GM12878 (cell line): ENCODE measurements around the gene H1-8. TPM values are rescaled to one million over a fixed set of nuclear protein-coding genes. Genes with fewer than 3 reads are reported as not detected.

Experiments
- ATAC-seq: fragments of 200-7000 bp; cut with Tn5 transposase; 3 replicates; pipeline ENCODE4 v1.9.1; 2020; ENCODE audit warnings: mild to moderate bottlenecking, moderate library complexity
- BruUV-seq: library from RNA; stranded (reverse); fragments of 400-500 nt; replicated peaks from 2 replicates; lab custom pipeline; 2021; lab: Mats Ljungman, UMichigan
- CTCF ChIA-PET: fragments of 300-600 bp; sonication (Branson Sonifier 250); formaldehyde crosslinking; extraction: SDS; loops from one replicate; lab custom pipeline; 2021; ENCODE audit warnings: inconsistent platforms; lab: Yijun Ruan, JAX
- POLR2A ChIA-PET: fragments of 350-600 bp; formaldehyde crosslinking; extraction: SDS; loops from one replicate; lab custom pipeline; 2021; ENCODE audit warnings: inconsistent platforms; lab: Charles Lee
- RAD21 ChIA-PET: fragments of 300-600 bp; sonication (Branson Sonifier 250); formaldehyde crosslinking; loops from one replicate; lab custom pipeline; 2023; ENCODE audit warnings: antibody characterized with exemption; ENCODE audit not compliant: unreplicated experiment; lab: Charles Lee
- SMC1A ChIA-PET: fragments of 300-600 bp; sonication (Branson Sonifier 250); formaldehyde crosslinking; loops from one replicate; lab custom pipeline; 2023; ENCODE audit not compliant: unreplicated experiment, uncharacterized antibody; lab: Charles Lee
- DNase-seq: peaks from one replicate; pipeline ENCODE4 v3.0.0-alpha.2; 2011; ENCODE audit warnings: low read depth, low spot score
- FAIRE-seq: peaks from 3 replicates; lab custom pipeline; 2011; peaks lifted over from hg19 to GRCh38; lab: Jason Lieb, UNC
- H2AFZ ChIP-seq: 2 replicates; pipeline ENCODE4 v1.6.0; 2011; ENCODE audit warnings: low read depth, low read length, control low read depth; ENCODE audit not compliant: control insufficient read depth
- H3K27ac ChIP-seq: 2 replicates; pipeline ENCODE4 v1.5.1; 2011; ENCODE audit warnings: control low read depth; ENCODE audit not compliant: control insufficient read depth, insufficient read depth
- H3K27me3 ChIP-seq, 2 experiments: replicated peaks in 1 of 2; 2 replicates each; pipeline versions ENCODE4 v1.6.0 to v1.6.1; 2011; ENCODE audit warnings: low read length in 1 of 2; ENCODE audit not compliant: control insufficient read depth in 2 of 2, insufficient read depth in 2 of 2
- H3K36me3 ChIP-seq, 2 experiments: 2 replicates each; pipeline ENCODE4 v1.5.1; 2011; ENCODE audit warnings: low read length in 1 of 2; ENCODE audit not compliant: control insufficient read depth in 2 of 2, insufficient read depth in 2 of 2
- H3K4me1 ChIP-seq: 2 replicates; pipeline ENCODE4 v1.6.1; 2011; ENCODE audit warnings: mild to moderate bottlenecking, low read length, moderate library complexity, mixed read lengths; ENCODE audit not compliant: control insufficient read depth, insufficient read depth
- H3K4me2 ChIP-seq: 2 replicates; pipeline ENCODE4 v1.6.0; 2011; ENCODE audit warnings: control low read depth; ENCODE audit not compliant: control insufficient read depth, insufficient read depth
- H3K4me3 ChIP-seq: fragments of 200-600 bp; sonication (generic); 2 replicates; pipeline ENCODE4 v1.5.1; 2016
- H3K79me2 ChIP-seq: 2 replicates; pipeline ENCODE4 v1.6.0; 2011; ENCODE audit warnings: low read length; ENCODE audit not compliant: control insufficient read depth, insufficient read depth
- H3K9ac ChIP-seq: 2 replicates; pipeline ENCODE4 v1.8.0; 2011; ENCODE audit warnings: low read length, control low read depth, mixed read lengths; ENCODE audit not compliant: control insufficient read depth, insufficient read depth
- H3K9me3 ChIP-seq: replicated peaks from 3 replicates; pipeline ENCODE4 v1.5.1; 2011; ENCODE audit warnings: mild to moderate bottlenecking, low read length; ENCODE audit not compliant: control insufficient read depth, insufficient read depth
- H4K20me1 ChIP-seq: 2 replicates; pipeline ENCODE4 v1.6.0; 2011; ENCODE audit not compliant: control insufficient read depth, insufficient read depth
- CHD2 ChIP-seq: IDR thresholded peaks from 2 replicates; pipeline ENCODE4 v1.6.1; 2011; ENCODE audit warnings: low read depth, low read length, improper control_type of control experiment, borderline replicate concordance
- EGR1 ChIP-seq, 2 experiments: IDR thresholded peaks; 1 replicate in 1 of 2; 2 replicates in 1 of 2; pipeline ENCODE4 v1.6.1; 2011 to 2012; ENCODE audit warnings: low read depth in 2 of 2, low read length in 2 of 2, borderline replicate concordance in 1 of 2, mild to moderate bottlenecking in 1 of 2, moderate library complexity in 1 of 2
- ETV6 ChIP-seq, 2 experiments: fragments of 450-650 bp in 1 of 2; IDR thresholded peaks in 1 of 2; conservative IDR thresholded peaks in 1 of 2; 2 replicates each; pipeline ENCODE4 v1.6.1; 2014; ENCODE audit warnings: antibody characterized with exemption in 1 of 2, borderline replicate concordance in 1 of 2, low read depth in 1 of 2, mild to moderate bottlenecking in 1 of 2, moderate library complexity in 1 of 2
- FOXM1 ChIP-seq: IDR thresholded peaks from 2 replicates; pipeline ENCODE4 v1.6.1; 2012; ENCODE audit warnings: low read depth, mild to moderate bottlenecking, inconsistent platforms, low read length, moderate library complexity
- SIN3A ChIP-seq: IDR thresholded peaks from 2 replicates; pipeline ENCODE4 v1.6.1; 2012; ENCODE audit warnings: low read depth, low read length, improper control_type of control experiment
- SMC3 ChIP-seq: IDR thresholded peaks from 2 replicates; pipeline ENCODE4 v1.6.1; 2011; ENCODE audit warnings: low read length, improper control_type of control experiment, borderline replicate concordance
- SREBF2 ChIP-seq: IDR thresholded peaks from 2 replicates; pipeline ENCODE4 v1.6.1; 2012; ENCODE audit warnings: mild to moderate bottlenecking, low read length
- TBL1XR1 ChIP-seq: IDR thresholded peaks from 2 replicates; pipeline ENCODE4 v1.6.1; 2012; ENCODE audit warnings: low read depth, low read length, improper control_type of control experiment
- YY1 ChIP-seq: IDR thresholded peaks from 2 replicates; pipeline ENCODE4 v1.6.1; 2011; ENCODE audit warnings: low read depth, mild to moderate bottlenecking, low read length
- WGBS: methylation state at CpG from one replicate; pipeline ENCODE4 v1.1.6; 2016; ENCODE audit warnings: low lambda C conversion rate; ENCODE audit not compliant: insufficient replicate concordance, insufficient coverage; ENCODE audit errors: missing lambda C conversion rate; 5-methylcytosine and 5-hydroxymethylcytosine counted together
- in situ Hi-C: fragments of 300-500 bp; cut with MboI; formaldehyde crosslinking; loops from 9 replicates; pipeline ENCODE4 v1.14.3; 2018; ENCODE audit warnings: mixed read lengths
- intact Hi-C: fragments of 100-400 bp; cut with micrococcal nuclease; formaldehyde crosslinking; loops from one replicate; pipeline ENCODE4 v1.14.2; 2022; ENCODE audit not compliant: unreplicated experiment
- polyA plus RNA-seq, 11 experiments: library from polyadenylated mRNA; depleted of rRNA in 4 of 11; unstranded in 6 of 11; stranded (reverse) in 5 of 11; fragments of >200 nt; fragmentation: Nextera tagmentation in 4 of 11; fragmentation: Illumina TruSeq in 1 of 11; extraction: Ambion mirVana in 4 of 11; extraction: Trizol in 1 of 11; gene quantifications; 1 replicate in 1 of 11; 2 replicates in 10 of 11; pipeline versions ENCODE4 v1.2.1 to v1.2.3, GENCODE V29; 2011 to 2016; ENCODE audit warnings: inconsistent platforms in 2 of 11, missing spikeins in 2 of 11, low read depth in 1 of 11
- total RNA-seq, 4 experiments: library from RNA; depleted of rRNA in 3 of 4; stranded (reverse); fragments of >200 nt in 3 of 4; fragmentation: Illumina TruSeq in 1 of 4; extraction: Trizol in 1 of 4; gene quantifications; 2 replicates each; pipeline versions ENCODE4 v1.2.1 to v1.2.3, GENCODE V29; 2013 to 2021
- TF ChIP-seq, protein P1 (sequence below): IDR thresholded peaks from 2 replicates; pipeline ENCODE4 v1.6.1; 2012; ENCODE audit warnings: low read length, inconsistent platforms
- TF ChIP-seq, protein P2 (sequence below): fragments of 450-650 bp; IDR thresholded peaks from 2 replicates; pipeline ENCODE4 v1.6.1; 2016; ENCODE audit warnings: mild to moderate bottlenecking
- TF ChIP-seq, protein P3 (sequence below): IDR thresholded peaks from 2 replicates; pipeline ENCODE4 v1.6.1; 2012; ENCODE audit warnings: improper control_type of control experiment, low read depth, low read length; ENCODE audit not compliant: insufficient replicate concordance

Gene H1-8
- total and polyA plus RNA-seq, 10 of the 15 experiments (the other 5 are each of a cell fraction or from before 2014, with no cell fraction given) = not detected

DNA sequence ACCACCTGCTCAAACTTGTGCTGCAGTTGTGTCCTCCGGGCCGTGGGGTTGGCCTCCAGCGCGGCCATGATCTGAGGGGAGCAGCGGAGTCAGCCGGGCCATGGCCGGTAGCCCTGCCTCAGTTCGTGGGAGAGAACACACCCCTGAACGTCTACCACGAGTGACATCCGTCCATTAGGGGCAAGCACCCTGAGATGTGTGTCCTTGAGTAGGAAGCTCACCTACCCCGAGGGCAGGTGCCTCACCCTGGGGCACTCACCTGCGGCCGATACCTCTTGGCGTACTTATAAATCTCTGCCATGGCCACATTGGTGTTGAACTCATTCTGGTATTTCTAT is 13.4 kb downstream of the H1-8 start (continued):
- no peak for TF ChIP-seq YY1
- TF ChIP-seq, protein P1, sequence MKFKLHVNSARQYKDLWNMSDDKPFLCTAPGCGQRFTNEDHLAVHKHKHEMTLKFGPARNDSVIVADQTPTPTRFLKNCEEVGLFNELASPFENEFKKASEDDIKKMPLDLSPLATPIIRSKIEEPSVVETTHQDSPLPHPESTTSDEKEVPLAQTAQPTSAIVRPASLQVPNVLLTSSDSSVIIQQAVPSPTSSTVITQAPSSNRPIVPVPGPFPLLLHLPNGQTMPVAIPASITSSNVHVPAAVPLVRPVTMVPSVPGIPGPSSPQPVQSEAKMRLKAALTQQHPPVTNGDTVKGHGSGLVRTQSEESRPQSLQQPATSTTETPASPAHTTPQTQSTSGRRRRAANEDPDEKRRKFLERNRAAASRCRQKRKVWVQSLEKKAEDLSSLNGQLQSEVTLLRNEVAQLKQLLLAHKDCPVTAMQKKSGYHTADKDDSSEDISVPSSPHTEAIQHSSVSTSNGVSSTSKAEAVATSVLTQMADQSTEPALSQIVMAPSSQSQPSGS = no peak
- no peak for TF ChIP-seq SREBF2

DNA sequence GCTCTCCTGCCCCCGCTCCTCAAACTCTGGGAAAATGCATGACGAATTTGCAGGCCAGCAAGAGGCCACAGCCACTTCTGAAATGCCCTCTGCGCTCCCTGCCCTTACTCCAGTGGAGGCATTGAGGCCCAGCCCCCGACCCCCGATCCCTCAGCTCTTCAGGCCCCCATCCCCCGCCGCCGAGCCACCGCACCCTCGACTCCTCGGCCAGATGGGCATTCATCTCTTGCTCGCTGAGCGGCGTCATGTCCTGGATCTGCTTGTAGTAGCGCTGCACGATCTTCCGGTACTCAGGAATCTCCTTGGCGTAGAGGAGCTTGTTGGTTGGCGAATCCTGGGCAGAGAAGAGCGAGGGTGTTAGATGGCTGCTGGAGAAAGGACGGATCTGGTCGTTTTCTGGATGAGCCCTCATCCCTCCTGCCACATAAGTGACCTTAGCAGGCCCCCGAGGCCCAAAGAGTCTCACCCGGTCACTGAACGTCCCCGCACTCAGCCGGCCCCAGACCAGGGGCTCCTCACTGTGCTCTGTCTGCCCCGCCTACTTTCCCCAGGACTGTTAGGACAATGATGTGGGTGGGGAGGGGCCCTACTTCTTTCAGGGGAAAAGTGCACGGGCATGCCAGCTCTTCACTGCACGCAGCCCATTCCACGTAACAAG is 14.0 kb downstream of the H1-8 start:
- ChIA-PET CTCF (no interaction called here), SMC1A (interaction anchor here (1.3 kb wide), 1 partner anchor 178 kb away, joined by 4 read pairs; no protein-coding TSS in a partner anchor), RAD21 (no interaction called here), POLR2A (no interaction called here)
- no peak overlapping the region for H3K4me2 ChIP-seq
- H3K9me3 ChIP-seq = no peaks in the 10 kb centered on the region
- no peaks in the 10 kb centered on the region for H3K36me3 ChIP-seq
- H2AFZ ChIP-seq = no peak overlapping the region
- H3K27ac ChIP-seq = no peak overlapping the region
- intact Hi-C loops (no loop called here), in situ Hi-C loops (no loop called here)
- no peaks in the 10 kb centered on the region for H3K79me2 ChIP-seq
- no TSS peak for BruUV-seq
- H3K4me1 ChIP-seq = no peaks in the 10 kb centered on the region
- no peak for FAIRE-seq
- no peak for ATAC-seq
- peaks cover 2 to 5% of the 10 kb centered on the region in 2 experiments; a peak in 3 of 4 replicates for H3K27me3 ChIP-seq
- 51% methylated on average over 24 of the region's 31 CpGs for WGBS
- H3K4me3 ChIP-seq = no peak overlapping the region
- no peak overlapping the region for H3K9ac ChIP-seq
- no peak for DNase-seq
- H4K20me1 ChIP-seq = no peaks in the 10 kb centered on the region
- TF ChIP-seq SMC3 (no peak), CHD2 (no peak), EGR1 (IDR thresholded peaks at IDR 0.05; ENCODE audit: borderline replicate concordance in 1 of 2, low read depth in 2 of 2, low read length in 2 of 2) (no peak), ETV6 (conservative IDR thresholded peaks at IDR 0.05 in 1 of 2, IDR thresholded peaks at IDR 0.05 in 1 of 2; ENCODE audit: borderline replicate concordance in 1 of 2, low read depth in 1 of 2) (no peak), TBL1XR1 (no peak), FOXM1 (no peak), SIN3A (no peak)
- TF ChIP-seq, protein P2, sequence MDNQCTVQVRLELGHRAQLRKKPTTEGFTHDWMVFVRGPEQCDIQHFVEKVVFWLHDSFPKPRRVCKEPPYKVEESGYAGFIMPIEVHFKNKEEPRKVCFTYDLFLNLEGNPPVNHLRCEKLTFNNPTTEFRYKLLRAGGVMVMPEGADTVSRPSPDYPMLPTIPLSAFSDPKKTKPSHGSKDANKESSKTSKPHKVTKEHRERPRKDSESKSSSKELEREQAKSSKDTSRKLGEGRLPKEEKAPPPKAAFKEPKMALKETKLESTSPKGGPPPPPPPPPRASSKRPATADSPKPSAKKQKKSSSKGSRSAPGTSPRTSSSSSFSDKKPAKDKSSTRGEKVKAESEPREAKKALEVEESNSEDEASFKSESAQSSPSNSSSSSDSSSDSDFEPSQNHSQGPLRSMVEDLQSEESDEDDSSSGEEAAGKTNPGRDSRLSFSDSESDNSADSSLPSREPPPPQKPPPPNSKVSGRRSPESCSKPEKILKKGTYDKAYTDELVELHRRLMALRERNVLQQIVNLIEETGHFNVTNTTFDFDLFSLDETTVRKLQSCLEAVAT = no peak
- TF ChIP-seq, protein P3, sequence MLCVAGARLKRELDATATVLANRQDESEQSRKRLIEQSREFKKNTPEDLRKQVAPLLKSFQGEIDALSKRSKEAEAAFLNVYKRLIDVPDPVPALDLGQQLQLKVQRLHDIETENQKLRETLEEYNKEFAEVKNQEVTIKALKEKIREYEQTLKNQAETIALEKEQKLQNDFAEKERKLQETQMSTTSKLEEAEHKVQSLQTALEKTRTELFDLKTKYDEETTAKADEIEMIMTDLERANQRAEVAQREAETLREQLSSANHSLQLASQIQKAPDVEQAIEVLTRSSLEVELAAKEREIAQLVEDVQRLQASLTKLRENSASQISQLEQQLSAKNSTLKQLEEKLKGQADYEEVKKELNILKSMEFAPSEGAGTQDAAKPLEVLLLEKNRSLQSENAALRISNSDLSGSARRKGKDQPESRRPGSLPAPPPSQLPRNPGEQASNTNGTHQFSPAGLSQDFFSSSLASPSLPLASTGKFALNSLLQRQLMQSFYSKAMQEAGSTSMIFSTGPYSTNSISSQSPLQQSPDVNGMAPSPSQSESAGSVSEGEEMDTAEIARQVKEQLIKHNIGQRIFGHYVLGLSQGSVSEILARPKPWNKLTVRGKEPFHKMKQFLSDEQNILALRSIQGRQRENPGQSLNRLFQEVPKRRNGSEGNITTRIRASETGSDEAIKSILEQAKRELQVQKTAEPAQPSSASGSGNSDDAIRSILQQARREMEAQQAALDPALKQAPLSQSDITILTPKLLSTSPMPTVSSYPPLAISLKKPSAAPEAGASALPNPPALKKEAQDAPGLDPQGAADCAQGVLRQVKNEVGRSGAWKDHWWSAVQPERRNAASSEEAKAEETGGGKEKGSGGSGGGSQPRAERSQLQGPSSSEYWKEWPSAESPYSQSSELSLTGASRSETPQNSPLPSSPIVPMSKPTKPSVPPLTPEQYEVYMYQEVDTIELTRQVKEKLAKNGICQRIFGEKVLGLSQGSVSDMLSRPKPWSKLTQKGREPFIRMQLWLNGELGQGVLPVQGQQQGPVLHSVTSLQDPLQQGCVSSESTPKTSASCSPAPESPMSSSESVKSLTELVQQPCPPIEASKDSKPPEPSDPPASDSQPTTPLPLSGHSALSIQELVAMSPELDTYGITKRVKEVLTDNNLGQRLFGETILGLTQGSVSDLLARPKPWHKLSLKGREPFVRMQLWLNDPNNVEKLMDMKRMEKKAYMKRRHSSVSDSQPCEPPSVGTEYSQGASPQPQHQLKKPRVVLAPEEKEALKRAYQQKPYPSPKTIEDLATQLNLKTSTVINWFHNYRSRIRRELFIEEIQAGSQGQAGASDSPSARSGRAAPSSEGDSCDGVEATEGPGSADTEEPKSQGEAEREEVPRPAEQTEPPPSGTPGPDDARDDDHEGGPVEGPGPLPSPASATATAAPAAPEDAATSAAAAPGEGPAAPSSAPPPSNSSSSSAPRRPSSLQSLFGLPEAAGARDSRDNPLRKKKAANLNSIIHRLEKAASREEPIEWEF = no peak
